WTC11 (cell line): ENCODE data around the gene SATB1. TPM values are rescaled to one million over a fixed set of nuclear protein-coding genes. Genes with fewer than 3 reads are reported as not detected.
A peak's percentile ranks its signal among the peaks of the same experiment; 100 is the strongest.

ENCODE experiments used
- ATAC-seq: fragments of 200-7000 bp; cut with Tn5 transposase; 2 replicates; pipeline ENCODE4 v1.10.0; 2021; ENCODE audit warnings: mild to moderate bottlenecking, moderate library complexity
- CTCF ChIA-PET: fragments of 300-600 bp; sonication (Branson Sonifier 250); formaldehyde crosslinking; loops from one replicate; lab custom pipeline; 2021; ENCODE audit warnings: antibody characterized with exemption; lab: Charles Lee
- POLR2A ChIA-PET: fragments of 350-600 bp; sonication (Branson Sonifier 250); formaldehyde crosslinking; loops from one replicate; lab custom pipeline; 2021; ENCODE audit warnings: antibody characterized with exemption; lab: Charles Lee
- DNase-seq: peaks from one replicate; pipeline ENCODE4 v3.0.0; 2021; ENCODE audit warnings: low spot score
- H3K27ac Mint-ChIP-seq: 2 replicates; pipeline ENCODE4 v1.8.0; 2021; ENCODE audit warnings: mixed read lengths
- H3K27me3 Mint-ChIP-seq: 2 replicates; pipeline ENCODE4 v1.8.0; 2021; ENCODE audit warnings: low read depth, mild to moderate bottlenecking, moderate library complexity, mixed read lengths
- H3K36me3 Mint-ChIP-seq: 2 replicates; pipeline ENCODE4 v1.8.0; 2021; ENCODE audit warnings: mixed read lengths
- H3K4me1 Mint-ChIP-seq: 2 replicates; pipeline ENCODE4 v1.8.0; 2022; ENCODE audit warnings: mixed read lengths
- H3K4me3 Mint-ChIP-seq: 2 replicates; pipeline ENCODE4 v1.8.0; 2021; ENCODE audit warnings: mild to moderate bottlenecking, moderate library complexity, mixed read lengths
- H3K9me3 Mint-ChIP-seq: 2 replicates; pipeline ENCODE4 v1.8.0; 2021; ENCODE audit warnings: mixed read lengths
- ATF2 ChIP-seq: sonication (generic); formaldehyde crosslinking; IDR thresholded peaks from 2 replicates; pipeline ENCODE4 v1.8.1; 2022; ENCODE audit warnings: low read depth, missing genetic modification reagents, borderline replicate concordance
- E2F5 ChIP-seq: sonication (generic); formaldehyde crosslinking; IDR thresholded peaks from 2 replicates; pipeline ENCODE4 v1.8.1; 2022; ENCODE audit warnings: mild to moderate bottlenecking, moderate library complexity, missing genetic modification reagents
- ZNF416 ChIP-seq: fragments of 250-450 bp; sonication (Bioruptor Pico); IDR thresholded peaks from 2 replicates; pipeline ENCODE4 v1.9.0; 2021; ENCODE audit warnings: mild to moderate bottlenecking, inconsistent platforms
- total RNA-seq: library from RNA; stranded (reverse); gene quantifications from 3 replicates; pipeline ENCODE4 v1.2.3, GENCODE V29; 2021
- TF ChIP-seq, protein P1 (sequence below): sonication (generic); formaldehyde crosslinking; IDR thresholded peaks from 2 replicates; pipeline ENCODE4 v1.8.0; 2022; ENCODE audit warnings: missing genetic modification reagents

Gene SATB1
- total RNA-seq, 1 experiment from 2014 or later, result 36.2 TPM

DNA sequence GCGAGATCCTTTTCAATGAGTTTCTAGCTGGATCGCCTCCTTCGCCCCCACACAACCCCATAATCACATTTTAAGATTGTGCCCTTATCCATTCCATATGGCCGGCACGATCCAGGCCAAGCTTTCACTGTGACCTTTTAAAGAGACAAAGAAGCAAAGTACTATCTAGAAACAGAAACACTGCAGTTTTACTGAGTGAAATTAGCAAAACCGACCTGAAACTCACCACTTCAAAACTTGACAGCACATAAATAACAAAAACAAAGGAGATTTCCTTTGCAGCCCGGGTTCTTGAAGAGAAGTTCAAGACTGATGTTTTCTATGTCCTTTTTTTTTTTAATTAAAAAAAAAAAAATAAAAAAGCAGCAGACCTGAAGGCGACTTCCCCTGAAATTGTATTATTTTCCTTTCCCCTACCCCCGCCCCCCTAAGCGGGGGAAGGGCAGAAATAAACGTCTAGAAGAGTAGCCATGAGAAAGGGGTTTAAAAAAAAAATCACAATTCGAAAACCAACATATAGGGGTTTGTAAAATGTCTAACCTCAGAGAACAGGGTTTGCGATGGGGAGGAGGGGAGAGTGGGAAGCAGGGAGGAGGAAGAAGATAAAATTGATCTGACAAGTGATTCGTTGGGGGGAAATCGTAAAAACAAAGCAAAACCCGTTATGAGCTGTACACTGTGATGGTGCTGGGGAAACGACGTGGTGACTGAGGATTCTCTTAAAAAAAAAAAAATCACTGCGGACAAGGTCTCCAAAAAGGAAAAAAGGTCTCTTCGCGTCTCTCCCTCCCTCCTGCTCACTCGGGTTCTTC is 1.5 kb downstream of the SATB1 start:
- no peaks in the 10 kb centered on the region for H3K9me3 Mint-ChIP-seq
- POLR2A ChIA-PET, result no interaction called here
- CTCF ChIA-PET, result interaction anchor here (0.8 to 1.0 kb wide), 2 partner anchors 13 to 530 kb away, joined by 3 to 4 read pairs; no protein-coding TSS in a partner anchor
- peaks cover 40% of the 10 kb centered on the region for H3K4me1 Mint-ChIP-seq
- peak overlapping the region; percentile 78 for H3K27ac Mint-ChIP-seq
- DNase-seq (peak; percentile 47), ATAC-seq (no peak)
- H3K4me3 Mint-ChIP-seq, result peak overlapping the region; percentile 93
- TF ChIP-seq, protein P1, sequence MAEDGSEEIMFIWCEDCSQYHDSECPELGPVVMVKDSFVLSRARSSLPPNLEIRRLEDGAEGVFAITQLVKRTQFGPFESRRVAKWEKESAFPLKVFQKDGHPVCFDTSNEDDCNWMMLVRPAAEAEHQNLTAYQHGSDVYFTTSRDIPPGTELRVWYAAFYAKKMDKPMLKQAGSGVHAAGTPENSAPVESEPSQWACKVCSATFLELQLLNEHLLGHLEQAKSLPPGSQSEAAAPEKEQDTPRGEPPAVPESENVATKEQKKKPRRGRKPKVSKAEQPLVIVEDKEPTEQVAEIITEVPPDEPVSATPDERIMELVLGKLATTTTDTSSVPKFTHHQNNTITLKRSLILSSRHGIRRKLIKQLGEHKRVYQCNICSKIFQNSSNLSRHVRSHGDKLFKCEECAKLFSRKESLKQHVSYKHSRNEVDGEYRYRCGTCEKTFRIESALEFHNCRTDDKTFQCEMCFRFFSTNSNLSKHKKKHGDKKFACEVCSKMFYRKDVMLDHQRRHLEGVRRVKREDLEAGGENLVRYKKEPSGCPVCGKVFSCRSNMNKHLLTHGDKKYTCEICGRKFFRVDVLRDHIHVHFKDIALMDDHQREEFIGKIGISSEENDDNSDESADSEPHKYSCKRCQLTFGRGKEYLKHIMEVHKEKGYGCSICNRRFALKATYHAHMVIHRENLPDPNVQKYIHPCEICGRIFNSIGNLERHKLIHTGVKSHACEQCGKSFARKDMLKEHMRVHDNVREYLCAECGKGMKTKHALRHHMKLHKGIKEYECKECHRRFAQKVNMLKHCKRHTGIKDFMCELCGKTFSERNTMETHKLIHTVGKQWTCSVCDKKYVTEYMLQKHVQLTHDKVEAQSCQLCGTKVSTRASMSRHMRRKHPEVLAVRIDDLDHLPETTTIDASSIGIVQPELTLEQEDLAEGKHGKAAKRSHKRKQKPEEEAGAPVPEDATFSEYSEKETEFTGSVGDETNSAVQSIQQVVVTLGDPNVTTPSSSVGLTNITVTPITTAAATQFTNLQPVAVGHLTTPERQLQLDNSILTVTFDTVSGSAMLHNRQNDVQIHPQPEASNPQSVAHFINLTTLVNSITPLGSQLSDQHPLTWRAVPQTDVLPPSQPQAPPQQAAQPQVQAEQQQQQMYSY (CRISPR knock-in tag), result peak; percentile 96
- no peak for TF ChIP-seq E2F5 (CRISPR knock-in tag)
- no peaks in the 10 kb centered on the region for H3K27me3 Mint-ChIP-seq
- H3K36me3 Mint-ChIP-seq, result peaks cover 7% of the 10 kb centered on the region

DNA sequence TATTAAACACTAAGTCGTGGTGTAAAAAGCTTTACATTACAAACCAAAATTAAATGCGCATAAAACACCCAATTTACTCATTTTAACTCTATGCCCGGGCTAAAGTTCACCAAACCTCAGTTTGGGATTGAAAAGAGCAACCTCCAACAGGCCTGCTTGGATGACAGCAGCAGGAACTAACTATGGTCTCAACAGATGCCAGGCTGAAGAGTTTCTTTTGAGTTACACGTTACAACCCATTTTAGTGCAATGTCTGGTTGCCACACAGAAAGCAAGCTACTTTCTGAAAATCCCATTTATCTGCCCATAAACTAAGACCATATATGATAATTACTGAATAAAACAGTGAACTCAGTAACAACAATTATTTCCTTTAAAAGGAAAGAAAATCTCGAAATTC is 2.2 kb downstream of the SATB1 start:
- ATAC-seq (no peak), DNase-seq (no peak)
- ChIA-PET CTCF (interaction anchor here (0.8 to 1.0 kb wide), 2 partner anchors 13 to 529 kb away, joined by 3 to 4 read pairs; no protein-coding TSS in a partner anchor), POLR2A (interaction anchor here (1.0 kb wide), 1 partner anchor 15 kb away, joined by 3 read pairs; no protein-coding TSS in a partner anchor)
- Mint-ChIP-seq H3K27ac (peak overlapping the region; percentile 78; the same call in 1 of the 2 replicates), H3K9me3 (no peaks in the 10 kb centered on the region), H3K4me3 (peak overlapping the region; percentile 93), H3K4me1 (peaks cover 34% of the 10 kb centered on the region), H3K27me3 (no peaks in the 10 kb centered on the region), H3K36me3 (peaks cover 9% of the 10 kb centered on the region)
- TF ChIP-seq ZNF416, result no peak

DNA sequence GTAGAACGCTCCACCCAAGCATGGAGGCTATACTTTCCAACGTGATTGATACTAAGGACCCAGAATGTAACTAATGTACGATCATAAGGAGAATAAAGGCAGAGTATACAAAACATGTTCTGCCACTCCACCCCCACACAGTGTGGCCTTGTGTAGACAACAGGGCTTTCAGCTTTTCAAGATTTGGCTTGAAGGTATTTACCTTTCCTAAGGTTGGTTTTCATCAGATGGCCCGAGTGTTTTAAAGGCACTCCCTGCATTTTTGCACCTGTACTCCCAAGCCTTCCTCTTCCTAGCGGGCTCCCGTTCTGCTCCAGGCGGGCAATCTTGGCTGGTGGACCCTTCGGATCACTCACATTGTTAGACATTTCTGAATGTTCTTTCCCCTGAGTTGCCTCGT is 4.6 kb downstream of the SATB1 start:
- CTCF ChIA-PET, result no interaction called here

More for the DNA sequence above, 4.6 kb downstream of the SATB1 start:
- no peaks in the 10 kb centered on the region for H3K9me3 Mint-ChIP-seq
- no peak for TF ChIP-seq ATF2 (CRISPR knock-in tag)
- TF ChIP-seq, protein P1 (CRISPR knock-in tag), result no peak
- ATAC-seq (no peak), DNase-seq (no peak)
- peaks cover 22% of the 10 kb centered on the region for H3K4me1 Mint-ChIP-seq
- POLR2A ChIA-PET, result no interaction called here
- no peak overlapping the region for H3K27ac Mint-ChIP-seq
- H3K4me3 Mint-ChIP-seq, result no peak overlapping the region
- H3K27me3 Mint-ChIP-seq, result no peaks in the 10 kb centered on the region
- H3K36me3 Mint-ChIP-seq, result peaks cover 29% of the 10 kb centered on the region
